Measurements from ENCODE around the gene MSH3. TPM values are rescaled to one million over a fixed set of nuclear protein-coding genes. Genes with fewer than 3 reads are reported as not detected.
A peak's percentile ranks its signal among the peaks of the same experiment; 100 is the strongest.

The MSH3 gene
- total RNA-seq, 1 donor from 2014 or later: 17.0 TPM

DNA sequence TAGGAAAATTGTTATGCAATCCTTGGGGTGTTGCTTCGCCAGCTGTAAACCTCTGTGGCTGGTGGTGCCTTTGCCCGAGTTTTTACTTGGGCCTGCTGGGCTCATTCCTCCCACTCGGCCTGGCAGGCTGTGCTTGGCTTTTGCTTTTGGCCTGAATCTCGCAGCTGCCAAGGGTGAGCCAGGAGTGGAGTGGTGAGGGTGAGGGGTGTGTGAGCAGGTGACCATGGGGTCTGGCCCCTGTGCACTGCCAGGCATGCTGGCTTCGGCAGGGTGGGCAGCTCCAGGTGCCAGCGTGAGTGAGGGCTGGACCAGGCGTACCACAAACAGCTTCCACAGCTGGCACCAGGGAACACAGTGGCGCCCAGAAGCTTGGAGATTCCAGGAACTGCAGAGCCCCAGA, 12.9 kb downstream of the MSH3 start:
- intact Hi-C loops (cut with DNase I): no loop called here
- ATAC-seq (no peak), DNase-seq (no peak)
- TF ChIP-seq, protein P1, sequence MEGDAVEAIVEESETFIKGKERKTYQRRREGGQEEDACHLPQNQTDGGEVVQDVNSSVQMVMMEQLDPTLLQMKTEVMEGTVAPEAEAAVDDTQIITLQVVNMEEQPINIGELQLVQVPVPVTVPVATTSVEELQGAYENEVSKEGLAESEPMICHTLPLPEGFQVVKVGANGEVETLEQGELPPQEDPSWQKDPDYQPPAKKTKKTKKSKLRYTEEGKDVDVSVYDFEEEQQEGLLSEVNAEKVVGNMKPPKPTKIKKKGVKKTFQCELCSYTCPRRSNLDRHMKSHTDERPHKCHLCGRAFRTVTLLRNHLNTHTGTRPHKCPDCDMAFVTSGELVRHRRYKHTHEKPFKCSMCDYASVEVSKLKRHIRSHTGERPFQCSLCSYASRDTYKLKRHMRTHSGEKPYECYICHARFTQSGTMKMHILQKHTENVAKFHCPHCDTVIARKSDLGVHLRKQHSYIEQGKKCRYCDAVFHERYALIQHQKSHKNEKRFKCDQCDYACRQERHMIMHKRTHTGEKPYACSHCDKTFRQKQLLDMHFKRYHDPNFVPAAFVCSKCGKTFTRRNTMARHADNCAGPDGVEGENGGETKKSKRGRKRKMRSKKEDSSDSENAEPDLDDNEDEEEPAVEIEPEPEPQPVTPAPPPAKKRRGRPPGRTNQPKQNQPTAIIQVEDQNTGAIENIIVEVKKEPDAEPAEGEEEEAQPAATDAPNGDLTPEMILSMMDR (IDR thresholded peaks at IDR 0.05): no peak
- Histone ChIP-seq H3K4me1 (no peaks in the 10 kb centered on the region), H3K27ac (no peak overlapping the region), H3K36me3 (peaks cover 41% of the 10 kb centered on the region), H3K9me3 (no peaks in the 10 kb centered on the region), H3K4me3 (no peak overlapping the region), H3K27me3 (ENCODE audit: low read depth) (no peaks in the 10 kb centered on the region)

DNA sequence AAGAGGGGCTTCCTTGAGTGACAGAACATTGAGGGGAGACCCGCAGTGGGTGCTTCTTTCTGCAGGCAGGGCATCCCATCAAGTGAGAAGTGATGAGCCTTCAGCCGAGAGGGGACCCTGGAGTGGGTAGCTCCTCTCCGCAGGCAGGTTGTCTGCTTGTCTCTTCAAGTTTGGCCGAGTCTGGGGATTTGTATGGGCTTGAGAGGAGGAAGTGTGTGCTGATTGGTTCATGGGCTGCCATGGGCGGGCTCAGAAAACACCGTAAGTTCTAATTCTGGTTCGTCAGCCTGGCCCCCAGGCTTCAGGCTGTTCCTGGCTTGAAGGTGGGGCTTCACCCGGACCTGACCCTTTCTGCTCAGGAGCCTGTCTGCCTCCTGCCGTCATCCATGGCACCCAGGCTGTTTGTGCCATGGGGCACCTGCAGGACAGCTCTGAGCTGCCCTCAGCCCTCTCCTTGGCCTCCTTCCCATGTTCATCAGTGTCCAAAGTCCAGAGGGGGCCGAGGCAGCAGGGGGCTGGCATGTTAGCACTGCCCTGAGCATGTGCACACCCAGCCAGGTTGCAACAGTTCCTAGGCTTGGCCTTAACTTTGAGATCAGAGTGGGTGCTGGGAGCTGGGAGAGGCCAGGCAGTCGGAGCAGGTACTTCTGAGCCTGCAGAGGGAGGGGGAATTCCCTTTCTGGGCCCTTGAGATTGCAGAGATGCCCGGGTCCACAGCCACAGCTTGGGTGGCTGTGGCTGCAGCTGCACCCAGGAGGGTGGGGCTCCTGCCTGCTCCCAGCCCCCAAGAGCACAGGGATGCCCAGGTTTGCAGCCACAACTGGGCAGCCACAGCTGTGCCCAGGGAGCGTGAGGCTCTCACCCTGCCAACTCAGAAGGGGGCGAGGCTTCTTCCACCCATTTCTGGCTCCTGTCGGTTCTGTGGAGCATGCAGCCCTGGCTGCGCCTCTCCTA, 13.8 kb downstream of the MSH3 start:
- Histone ChIP-seq H3K4me1 (no peaks in the 10 kb centered on the region), H3K36me3 (peaks cover 49% of the 10 kb centered on the region), H3K27ac (no peak overlapping the region), H3K4me3 (no peak overlapping the region), H3K27me3 (ENCODE audit: low read depth) (no peaks in the 10 kb centered on the region), H3K9me3 (no peaks in the 10 kb centered on the region)
- intact Hi-C loops (cut with DNase I): no loop called here
- TF ChIP-seq, protein P1 (IDR thresholded peaks at IDR 0.05): no peak
- ATAC-seq: peak; percentile 93 to 96
- DNase-seq: peak; percentile 63

DNA sequence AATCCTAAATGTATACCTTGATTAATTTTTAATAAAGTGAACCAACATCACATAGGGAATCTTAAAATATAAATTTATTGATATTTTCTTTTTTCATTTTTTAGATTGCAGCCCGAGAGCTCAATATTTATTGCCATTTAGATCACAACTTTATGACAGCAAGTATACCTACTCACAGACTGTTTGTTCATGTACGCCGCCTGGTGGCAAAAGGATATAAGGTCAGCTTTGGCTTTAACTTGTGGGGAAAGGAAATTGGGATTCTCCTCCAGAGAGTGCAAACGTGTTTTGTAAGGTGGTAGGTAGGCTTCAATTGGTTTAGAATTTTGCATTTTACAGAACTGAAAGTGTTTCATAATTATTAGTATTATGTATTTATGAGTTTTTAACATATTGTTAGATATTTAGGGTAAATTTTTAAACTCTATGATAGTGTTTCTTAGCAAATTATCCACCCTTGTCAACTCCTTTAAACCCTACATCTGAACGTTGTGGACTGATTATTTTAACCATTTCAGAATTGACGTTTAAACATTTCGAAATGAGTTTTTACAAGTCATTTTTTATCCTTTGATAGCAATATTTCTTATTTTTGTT, 17.8 kb downstream of the MSH3 start:
- no peak overlapping the region for H3K4me3 ChIP-seq
- peak; percentile 64 for DNase-seq

DNA sequence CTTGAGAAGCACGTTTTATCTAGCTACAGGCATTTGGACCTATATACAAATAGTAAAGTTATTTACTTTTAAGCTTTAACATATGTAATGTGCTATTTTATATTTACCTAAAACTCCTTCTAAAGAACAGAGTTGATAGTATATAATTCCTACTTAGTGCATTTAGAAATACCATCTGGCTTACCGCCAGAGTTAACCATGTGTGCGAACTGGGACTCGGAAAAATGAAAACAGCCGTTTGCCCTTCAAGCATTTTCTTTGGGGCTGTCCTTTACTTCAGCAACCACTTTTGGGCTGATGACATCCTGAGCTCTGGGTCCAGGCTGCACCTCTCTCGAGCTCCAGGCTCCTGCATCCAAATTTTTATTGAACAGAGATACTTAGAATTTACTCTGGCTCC, 22.3 kb downstream of the MSH3 start:
- intact Hi-C loops (cut with DNase I): loop anchor here (10.0 kb wide), 1 partner anchor 192 kb away; the partner anchor contains the start of gene FAM151B
- peaks cover 63% of the 10 kb centered on the region for H3K36me3 ChIP-seq
- no peak overlapping the region for H3K27ac ChIP-seq
- no peak for ATAC-seq
- TF ChIP-seq, protein P1 (IDR thresholded peaks at IDR 0.05): no peak
- H3K4me1 ChIP-seq: no peaks in the 10 kb centered on the region
- no peaks in the 10 kb centered on the region for H3K9me3 ChIP-seq
- H3K27me3 ChIP-seq (ENCODE audit: low read depth): no peaks in the 10 kb centered on the region
- H3K4me3 ChIP-seq: no peak overlapping the region
- DNase-seq: no peak

More for the DNA sequence above, 17.8 kb downstream of the MSH3 start:
- intact Hi-C loops (cut with DNase I): loop anchor here (10.0 kb wide), 1 partner anchor 187 kb away; the partner anchor contains the start of gene FAM151B
- H3K4me1 ChIP-seq: no peaks in the 10 kb centered on the region
- no peaks in the 10 kb centered on the region for H3K9me3 ChIP-seq
- peaks cover 60% of the 10 kb centered on the region for H3K36me3 ChIP-seq
- no peaks in the 10 kb centered on the region for H3K27me3 ChIP-seq (ENCODE audit: low read depth)
- ATAC-seq: peak; percentile 64 to 71
- H3K27ac ChIP-seq: no peak overlapping the region
- TF ChIP-seq, protein P1 (IDR thresholded peaks at IDR 0.05): peak; percentile 87

DNA sequence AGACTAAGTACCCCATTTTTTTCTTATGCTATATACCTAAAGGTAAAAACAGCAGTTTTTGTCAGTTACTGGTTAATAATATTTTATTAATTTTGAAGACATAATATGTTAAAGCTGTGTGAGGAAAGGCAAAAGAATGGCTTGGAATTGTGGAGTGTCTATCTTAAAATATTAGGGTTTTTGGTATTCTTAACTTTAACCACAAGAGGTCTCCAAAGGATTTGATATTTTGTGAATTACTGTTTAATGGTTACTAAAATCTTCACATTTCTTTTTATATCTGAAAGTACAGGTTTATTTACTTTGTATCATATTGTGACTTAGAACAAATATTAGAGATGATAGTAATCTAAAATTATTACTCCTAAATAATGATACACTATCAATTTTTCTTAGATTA, 32.3 kb downstream of the MSH3 start:
- no peaks in the 10 kb centered on the region for H3K4me1 ChIP-seq
- H3K9me3 ChIP-seq: no peaks in the 10 kb centered on the region
- DNase-seq (no peak), ATAC-seq (no peak)
- no peak overlapping the region for H3K4me3 ChIP-seq
- H3K27ac ChIP-seq: no peak overlapping the region
- peaks cover 22% of the 10 kb centered on the region for H3K36me3 ChIP-seq
- intact Hi-C loops (cut with DNase I): no loop called here
- TF ChIP-seq, protein P1 (IDR thresholded peaks at IDR 0.05): peak; percentile 27
- no peaks in the 10 kb centered on the region for H3K27me3 ChIP-seq (ENCODE audit: low read depth)

Data from lower lobe of right lung (tissue), 2 donors.